ENCODE data around the gene PSD2. TPM values are rescaled to one million over a fixed set of nuclear protein-coding genes. Genes with fewer than 3 reads are reported as not detected.

PSD2 gene
- total RNA-seq, 1 donor from 2014 or later, result 0.53 TPM

DNA sequence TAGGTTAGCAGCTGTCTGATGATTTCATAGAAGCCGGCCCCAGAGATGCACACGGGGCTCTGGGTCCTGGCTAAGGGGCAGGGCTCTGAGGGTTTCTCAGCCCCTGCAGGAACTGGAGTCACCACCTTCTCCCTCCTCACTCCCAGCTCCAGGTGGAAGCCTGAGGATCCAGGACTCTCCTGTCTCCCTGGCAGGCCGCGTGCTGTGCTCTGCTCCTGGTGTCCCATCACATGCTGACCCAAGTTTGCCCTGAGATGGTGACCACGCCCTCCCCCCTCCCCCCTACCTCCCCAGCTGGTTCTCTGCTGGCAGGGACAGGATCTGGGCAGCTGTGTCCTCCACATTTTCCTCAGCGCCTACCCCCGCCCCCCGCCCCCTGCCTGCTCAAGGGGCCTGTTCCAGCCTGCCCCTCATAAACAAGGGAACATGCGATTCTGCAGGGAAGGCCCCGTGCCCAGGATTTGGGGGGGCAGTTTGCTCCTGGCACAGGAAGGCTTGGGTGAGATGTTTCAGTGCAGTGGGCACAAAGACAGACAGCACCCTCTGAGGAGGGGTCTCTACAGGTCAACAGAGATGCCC lies 87.4 kb downstream of the PSD2 start:
- no peak for ATAC-seq
- intact Hi-C loops (cut with DNase I), result no loop called here

DNA sequence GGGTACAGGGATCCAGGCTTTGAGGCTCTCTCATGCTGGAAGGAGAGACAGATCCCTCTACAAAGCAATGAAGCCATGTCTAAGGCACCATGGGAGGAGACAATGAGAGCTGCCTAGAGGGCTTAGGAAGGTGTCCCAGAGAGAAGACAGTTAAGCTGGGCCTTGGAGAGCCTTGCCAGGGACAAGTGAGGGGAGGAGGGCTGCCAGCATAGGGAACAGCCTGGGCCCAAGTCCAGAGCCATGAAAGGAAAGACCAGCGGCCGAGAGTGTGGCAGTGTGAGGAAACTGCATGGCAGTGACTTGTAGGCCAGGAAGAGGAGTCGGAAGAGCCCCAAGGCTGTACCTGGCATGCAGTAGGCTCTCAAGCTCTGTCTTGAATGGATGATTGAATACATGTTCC lies 88.5 kb downstream of the PSD2 start:
- intact Hi-C loops (cut with DNase I), result no loop called here
- no peak for ATAC-seq

More for the DNA sequence above, 87.4 kb downstream of the PSD2 start:
- DNase-seq (ENCODE audit: low spot score), result no peak

DNA sequence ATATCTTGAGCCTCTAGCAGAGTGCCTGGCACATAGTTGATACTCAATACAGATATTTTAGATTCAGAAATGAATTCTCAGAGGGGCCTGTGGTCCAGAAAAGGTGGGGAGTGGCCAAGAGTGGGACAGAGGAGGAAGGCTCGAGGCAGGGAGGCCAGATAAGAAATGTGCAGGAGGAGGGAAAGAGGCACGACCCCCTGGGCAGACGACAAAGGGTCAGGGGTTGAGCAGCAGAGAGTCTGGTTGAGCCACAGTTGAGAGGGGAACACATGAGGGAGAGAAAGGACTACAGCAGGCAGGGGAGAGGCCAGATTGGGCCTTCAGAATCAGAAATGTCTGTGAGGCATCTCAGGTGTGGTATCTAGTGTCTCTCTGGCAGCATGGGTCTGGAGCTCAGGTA lies 89.1 kb downstream of the PSD2 start:
- intact Hi-C loops (cut with DNase I), result no loop called here
- ATAC-seq, result no peak
- no peak for DNase-seq (ENCODE audit: low spot score)

More for the DNA sequence above, 88.5 kb downstream of the PSD2 start:
- no peak for DNase-seq (ENCODE audit: low spot score)

DNA sequence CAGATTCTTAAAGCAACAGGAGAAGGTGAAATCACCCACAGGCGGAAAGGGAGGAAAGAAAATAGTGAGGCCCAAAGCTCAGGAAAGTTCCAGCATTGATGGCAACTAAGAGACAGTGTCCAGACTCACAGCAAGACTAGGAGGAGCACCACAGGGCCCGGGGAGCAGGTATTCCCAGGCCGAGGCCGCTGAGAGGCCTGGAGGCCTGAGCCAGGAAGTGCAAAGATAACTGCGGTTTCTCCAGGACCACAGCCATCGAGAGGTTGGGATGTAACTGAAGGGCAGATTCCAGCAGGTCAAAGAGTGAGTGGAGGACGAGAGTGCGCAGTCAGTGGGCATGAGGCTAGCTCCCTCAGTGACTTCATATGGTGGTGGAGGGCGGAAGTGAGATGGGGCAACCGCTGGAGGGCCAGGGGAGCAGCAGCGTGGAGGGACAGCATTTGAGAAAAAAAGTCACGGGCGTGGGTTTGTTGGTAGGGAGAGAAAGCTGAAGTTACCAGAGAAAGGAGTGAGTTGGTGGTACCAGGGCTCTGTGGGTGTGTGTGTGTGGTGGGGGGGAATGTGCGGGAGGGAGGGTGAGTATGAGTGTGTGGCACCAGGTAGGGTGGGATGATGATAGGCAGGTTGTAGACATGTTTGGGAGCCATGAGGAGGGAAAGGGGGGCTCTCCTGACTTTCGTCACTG lies 89.7 kb downstream of the PSD2 start:
- intact Hi-C loops (cut with DNase I), result no loop called here
- DNase-seq (ENCODE audit: low spot score) (no peak), ATAC-seq (no peak)

DNA sequence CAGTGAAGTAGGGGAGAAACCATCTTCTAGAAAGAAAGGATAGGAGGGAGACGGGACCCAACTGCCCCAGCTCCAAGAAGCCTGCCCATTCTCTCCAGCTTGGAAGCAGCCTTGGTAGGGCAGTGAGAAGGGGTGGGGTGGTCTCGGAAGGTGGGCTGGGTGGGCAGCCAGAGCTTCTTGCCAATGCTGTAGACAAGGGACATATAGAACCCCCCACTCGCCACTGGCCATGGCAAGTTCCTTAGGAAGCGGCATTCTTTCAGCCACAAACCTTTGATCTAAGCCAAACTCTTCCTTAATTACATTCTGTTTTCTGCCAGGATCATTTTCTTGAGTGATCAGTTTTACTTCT lies 90.2 kb downstream of the PSD2 start:
- ATAC-seq (no peak), DNase-seq (ENCODE audit: low spot score) (no peak)
- intact Hi-C loops (cut with DNase I), result no loop called here

DNA sequence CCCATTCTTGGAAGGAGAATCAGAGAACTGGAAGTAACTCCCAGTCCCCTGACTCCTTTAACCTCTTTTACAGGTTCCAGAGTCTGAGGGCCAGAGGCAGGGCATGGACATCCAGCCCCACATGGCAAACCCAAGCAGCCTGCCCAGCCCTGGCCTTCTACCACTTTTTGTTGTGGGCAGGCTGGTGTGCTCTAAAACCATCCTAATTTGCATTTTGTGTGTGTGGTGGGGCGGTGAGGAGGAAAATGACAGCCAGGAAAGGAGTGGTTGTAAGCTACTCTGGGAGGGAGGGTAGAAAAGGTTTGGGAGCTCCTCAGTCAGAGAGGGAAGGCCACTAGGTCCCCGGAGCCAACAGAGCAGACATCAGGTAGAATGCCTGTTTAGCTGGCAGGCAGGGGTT lies 90.6 kb downstream of the PSD2 start:
- ATAC-seq (no peak), DNase-seq (ENCODE audit: low spot score) (no peak)
- intact Hi-C loops (cut with DNase I), result no loop called here

DNA sequence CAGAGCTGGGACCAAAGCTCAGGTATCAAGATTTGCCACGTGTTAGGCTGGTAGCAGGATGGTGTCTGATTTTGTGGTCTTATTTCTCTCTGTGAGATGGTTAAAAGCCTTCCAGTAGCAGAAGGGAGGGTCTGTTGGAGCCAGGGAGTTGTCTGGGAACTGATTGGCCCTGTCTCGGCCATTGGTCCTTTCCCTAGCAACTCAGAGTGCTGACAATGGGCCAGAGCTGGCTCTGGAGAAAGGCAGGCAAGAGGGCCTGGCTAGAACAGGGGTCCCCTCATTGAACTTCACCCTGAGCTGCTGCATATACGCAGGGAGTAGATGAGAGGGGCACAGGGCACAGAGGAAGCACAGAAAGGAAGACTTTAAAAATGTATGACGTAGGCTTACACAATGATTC lies 92.8 kb downstream of the PSD2 start:
- ATAC-seq (no peak), DNase-seq (ENCODE audit: low spot score) (no peak)
- intact Hi-C loops (cut with DNase I), result no loop called here

DNA sequence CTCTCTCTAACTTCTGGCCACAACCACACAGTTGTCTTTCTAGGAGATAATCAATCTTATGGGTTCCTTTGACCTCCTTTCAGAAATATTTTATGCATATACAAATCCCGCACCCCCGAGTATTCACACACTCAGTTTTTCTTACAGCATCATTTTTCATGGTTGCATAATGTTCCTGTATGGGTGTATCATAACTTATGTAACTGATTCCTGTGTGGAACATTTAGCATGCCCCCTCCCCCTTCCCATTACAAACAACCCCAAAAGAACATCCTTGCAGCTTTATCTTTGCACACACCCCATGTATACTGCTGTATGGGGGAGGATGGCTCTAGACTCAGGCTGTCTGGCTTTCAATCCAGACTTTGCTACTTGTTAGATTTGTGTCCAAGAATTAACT lies 93.8 kb downstream of the PSD2 start:
- intact Hi-C loops (cut with DNase I), result no loop called here
- DNase-seq (ENCODE audit: low spot score), result no peak
- no peak for ATAC-seq

DNA sequence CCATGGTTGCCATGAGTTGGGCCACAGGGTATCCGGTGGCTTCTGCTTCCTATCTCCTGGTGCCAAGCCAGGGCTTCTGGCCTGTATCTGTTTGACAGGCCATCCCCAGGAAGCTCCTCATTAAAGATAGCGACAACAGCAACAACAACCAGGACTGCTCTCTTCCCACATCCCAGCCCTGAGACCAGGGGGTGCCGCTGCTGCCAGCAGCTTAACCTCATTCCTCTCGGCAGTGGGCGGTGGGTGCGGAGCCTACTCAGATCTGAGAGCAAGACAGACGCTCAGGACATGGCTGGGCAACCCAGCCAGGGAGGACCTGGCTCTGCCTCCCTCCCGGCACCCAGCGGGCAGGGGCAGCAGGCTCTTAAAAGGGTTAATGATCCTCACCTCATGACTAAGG lies 98.3 kb downstream of the PSD2 start:
- no peak for DNase-seq (ENCODE audit: low spot score)
- ATAC-seq, result no peak
- intact Hi-C loops (cut with DNase I), result no loop called here

Other genes with a start within 250 kb of the PSD2 start
- 104 TPM for gene UBE2D2, start 234.5 kb upstream of the PSD2 start, total RNA-seq
- gene CXXC5, start 147.5 kb upstream of the PSD2 start, total RNA-seq, result 62.7 TPM
- 1.7 TPM for gene NRG2, start 247.5 kb downstream of the PSD2 start, total RNA-seq

Measured in sciatic nerve (tissue), 2 donors.